Measurements from ENCODE around the gene HECA.

The HECA gene

GRCh38 chr6:139134817-139135577 lies at the start of gene HECA:
HECA (plus strand) TSS chr6:139135080; CDS start chr6:139135397, 317 bp downstream.
- in situ Hi-C loops (cut with MboI; ENCODE audit: low sequenced_read_pairs): no loop called here

- in situ Hi-C loops (cut with MboI; ENCODE audit: low sequenced_read_pairs): no loop called here
These were observed 43.1 kb upstream of the HECA start for GRCh38 chr6:139091826-139092225.

- in situ Hi-C loops (cut with MboI; ENCODE audit: low sequenced_read_pairs): no loop called here
These were observed 34.9 kb upstream of the HECA start for GRCh38 chr6:139099984-139100383.

- in situ Hi-C loops (cut with MboI; ENCODE audit: low sequenced_read_pairs): no loop called here
These were observed 27.8 kb upstream of the HECA start for GRCh38 chr6:139107051-139107450.

GRCh38 chr6:139108378-139108777 lies 26.5 kb upstream of the HECA start:
- in situ Hi-C loops (cut with MboI; ENCODE audit: low sequenced_read_pairs): no loop called here

GRCh38 chr6:139109558-139109957 lies 25.3 kb upstream of the HECA start:
- in situ Hi-C loops (cut with MboI; ENCODE audit: low sequenced_read_pairs): no loop called here

GRCh38 chr6:139112146-139112545 lies 22.7 kb upstream of the HECA start:
- in situ Hi-C loops (cut with MboI; ENCODE audit: low sequenced_read_pairs): no loop called here

GRCh38 chr6:139112561-139112960 lies 22.3 kb upstream of the HECA start:
- in situ Hi-C loops (cut with MboI; ENCODE audit: low sequenced_read_pairs): no loop called here

- in situ Hi-C loops (cut with MboI; ENCODE audit: low sequenced_read_pairs): no loop called here
These were observed 20.1 kb upstream of the HECA start for GRCh38 chr6:139114746-139115145.

GRCh38 chr6:139115989-139116758 lies 18.7 kb upstream of the HECA start:
- in situ Hi-C loops (cut with MboI; ENCODE audit: low sequenced_read_pairs): no loop called here

GRCh38 chr6:139117734-139118133 lies 17.1 kb upstream of the HECA start:
- in situ Hi-C loops (cut with MboI; ENCODE audit: low sequenced_read_pairs): no loop called here

- in situ Hi-C loops (cut with MboI; ENCODE audit: low sequenced_read_pairs): no loop called here
These were observed 15.3 kb upstream of the HECA start for GRCh38 chr6:139119552-139119951.

GRCh38 chr6:139122823-139123222 lies 12.1 kb upstream of the HECA start:
- in situ Hi-C loops (cut with MboI; ENCODE audit: low sequenced_read_pairs): loop anchor here (10.0 kb wide), 1 partner anchor 242 kb away; no protein-coding TSS in a partner anchor

- in situ Hi-C loops (cut with MboI; ENCODE audit: low sequenced_read_pairs): loop anchor here (10.0 kb wide), 1 partner anchor 240 kb away; no protein-coding TSS in a partner anchor
These were observed 9.8 kb upstream of the HECA start for GRCh38 chr6:139124887-139125672.

GRCh38 chr6:139126255-139126654 lies 8.6 kb upstream of the HECA start:
- in situ Hi-C loops (cut with MboI; ENCODE audit: low sequenced_read_pairs): loop anchor here (10.0 kb wide), 1 partner anchor 239 kb away; no protein-coding TSS in a partner anchor

- in situ Hi-C loops (cut with MboI; ENCODE audit: low sequenced_read_pairs): loop anchor here (10.0 kb wide), 1 partner anchor 238 kb away; no protein-coding TSS in a partner anchor
These were observed 7.9 kb upstream of the HECA start for GRCh38 chr6:139126931-139127330.

- in situ Hi-C loops (cut with MboI; ENCODE audit: low sequenced_read_pairs): loop anchor here (10.0 kb wide), 1 partner anchor 236 kb away; no protein-coding TSS in a partner anchor
These were observed 5.6 kb upstream of the HECA start for GRCh38 chr6:139129284-139129683.

GRCh38 chr6:139131736-139132280 lies 3.1 kb upstream of the HECA start:
- in situ Hi-C loops (cut with MboI; ENCODE audit: low sequenced_read_pairs): no loop called here

- in situ Hi-C loops (cut with MboI; ENCODE audit: low sequenced_read_pairs): no loop called here
These were observed 1.4 kb upstream of the HECA start for GRCh38 chr6:139133262-139134063.

GRCh38 chr6:139134064-139134395 lies 850 bp upstream of the HECA start:
- in situ Hi-C loops (cut with MboI; ENCODE audit: low sequenced_read_pairs): no loop called here

Data from HL-60/S4 treated with phorbol 12-myristate 13-acetate at 8.2 ng/mL for 4 days and 3 days (cell line).